Measurements from ENCODE around the gene PRSS12. TPM values are rescaled to one million over a fixed set of nuclear protein-coding genes. Genes with fewer than 3 reads are reported as not detected.

PRSS12 gene
- polyA plus RNA-seq, 3 donors: not detected

- no peak overlapping the region for H3K27ac ChIP-seq (ENCODE audit: low read depth in 1 of 2, low read length in 2 of 2)
- intact Hi-C loops (cut with micrococcal nuclease): loop anchor here in 1 of 2 donors (5.0 kb wide), 1 partner anchor 70 kb away; the partner anchor contains the start of gene PRSS12
- no peaks in the 10 kb centered on the region for H4K20me1 ChIP-seq (ENCODE audit: insufficient read depth, low read length)
- no peaks in the 10 kb centered on the region for H3K9me3 ChIP-seq (replicated peaks in 1 of 2; ENCODE audit: control insufficient read depth in 1 of 2, insufficient read depth in 1 of 2, low read length in 2 of 2)
- peaks cover 0 to 2% (median 2%) of the 10 kb centered on the region in 7 donors for H3K9me3 Mint-ChIP-seq
- H2AFZ ChIP-seq (ENCODE audit: insufficient read depth, low read depth, low read length, poor library complexity, severe bottlenecking): no peak overlapping the region
- TF ChIP-seq, protein P1, sequence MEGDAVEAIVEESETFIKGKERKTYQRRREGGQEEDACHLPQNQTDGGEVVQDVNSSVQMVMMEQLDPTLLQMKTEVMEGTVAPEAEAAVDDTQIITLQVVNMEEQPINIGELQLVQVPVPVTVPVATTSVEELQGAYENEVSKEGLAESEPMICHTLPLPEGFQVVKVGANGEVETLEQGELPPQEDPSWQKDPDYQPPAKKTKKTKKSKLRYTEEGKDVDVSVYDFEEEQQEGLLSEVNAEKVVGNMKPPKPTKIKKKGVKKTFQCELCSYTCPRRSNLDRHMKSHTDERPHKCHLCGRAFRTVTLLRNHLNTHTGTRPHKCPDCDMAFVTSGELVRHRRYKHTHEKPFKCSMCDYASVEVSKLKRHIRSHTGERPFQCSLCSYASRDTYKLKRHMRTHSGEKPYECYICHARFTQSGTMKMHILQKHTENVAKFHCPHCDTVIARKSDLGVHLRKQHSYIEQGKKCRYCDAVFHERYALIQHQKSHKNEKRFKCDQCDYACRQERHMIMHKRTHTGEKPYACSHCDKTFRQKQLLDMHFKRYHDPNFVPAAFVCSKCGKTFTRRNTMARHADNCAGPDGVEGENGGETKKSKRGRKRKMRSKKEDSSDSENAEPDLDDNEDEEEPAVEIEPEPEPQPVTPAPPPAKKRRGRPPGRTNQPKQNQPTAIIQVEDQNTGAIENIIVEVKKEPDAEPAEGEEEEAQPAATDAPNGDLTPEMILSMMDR (IDR thresholded peaks at IDR 0.05): no peak
- no peak for DNase-seq
- peaks cover 16% of the 10 kb centered on the region for H3K79me2 ChIP-seq (ENCODE audit: insufficient read depth, low read length)
- H3K4me1 Mint-ChIP-seq: peaks cover 42% of the 10 kb centered on the region
- no peak overlapping the region for H3K9ac ChIP-seq (ENCODE audit: insufficient read depth, low read length, poor library complexity, severe bottlenecking)
- no CpG with 5 or more reads among the region's 9 CpGs for WGBS (ENCODE audit: insufficient coverage)
- H3K36me3 ChIP-seq (replicated peaks in 1 of 2; ENCODE audit: control insufficient read depth in 1 of 2, insufficient read depth in 2 of 2, low read length in 2 of 2): peaks cover 0 to 3% of the 10 kb centered on the region in 2 donors
- H3K4me3 ChIP-seq (replicated peaks in 1 of 3; ENCODE audit: low read depth in 2 of 3, low read length in 3 of 3): no peak overlapping the region
- peaks cover 28 to 33% of the 10 kb centered on the region in 2 donors for H3K4me1 ChIP-seq (ENCODE audit: control insufficient read depth in 1 of 2, insufficient read depth in 2 of 2, low read length in 2 of 2)
- peaks cover 6 to 7% of the 10 kb centered on the region in 2 donors for H3K36me3 Mint-ChIP-seq
- no peaks in the 10 kb centered on the region for H3K27me3 ChIP-seq (ENCODE audit: control insufficient read depth in 2 of 2, insufficient read depth in 2 of 2, low read length in 2 of 2)
- no peak overlapping the region for H3K4me3 Mint-ChIP-seq
- peaks cover 0 to 1% (median 0%) of the 10 kb centered on the region in 3 donors for H3K27me3 Mint-ChIP-seq (ENCODE audit: low read depth in 3 of 3)
- no peak overlapping the region for H3K4me2 ChIP-seq (replicated peaks; ENCODE audit: extremely low read depth, low read length, poor library complexity, severe bottlenecking)
- peak overlapping the region in 1 of 7 donors; percentile 15 for H3K27ac Mint-ChIP-seq
These were observed 71.0 kb downstream of the PRSS12 start for GRCh38 chr4:118281611-118282442.

GRCh38 chr4:118280501-118281218 lies 72.1 kb downstream of the PRSS12 start:
- H3K4me1 Mint-ChIP-seq: peaks cover 48% of the 10 kb centered on the region
- no peak overlapping the region for H3K4me3 Mint-ChIP-seq
- Histone ChIP-seq H3K4me2 (replicated peaks; ENCODE audit: extremely low read depth, low read length, poor library complexity, severe bottlenecking) (no peak overlapping the region), H2AFZ (ENCODE audit: insufficient read depth, low read depth, low read length, poor library complexity, severe bottlenecking) (no peak overlapping the region), H3K27me3 (ENCODE audit: control insufficient read depth in 2 of 2, insufficient read depth in 2 of 2, low read length in 2 of 2) (no peaks in the 10 kb centered on the region), H3K9me3 (replicated peaks in 1 of 2; ENCODE audit: control insufficient read depth in 1 of 2, insufficient read depth in 1 of 2, low read length in 2 of 2) (no peaks in the 10 kb centered on the region), H3K4me1 (ENCODE audit: control insufficient read depth in 1 of 2, insufficient read depth in 2 of 2, low read length in 2 of 2) (peaks cover 30 to 37% of the 10 kb centered on the region in 2 donors), H3K9ac (ENCODE audit: insufficient read depth, low read length, poor library complexity, severe bottlenecking) (no peak overlapping the region), H3K27ac (ENCODE audit: low read depth in 1 of 2, low read length in 2 of 2) (no peak overlapping the region), H3K36me3 (replicated peaks in 1 of 2; ENCODE audit: control insufficient read depth in 1 of 2, insufficient read depth in 2 of 2, low read length in 2 of 2) (peaks cover 0 to 3% of the 10 kb centered on the region in 2 donors), H3K4me3 (replicated peaks in 1 of 3; ENCODE audit: low read depth in 2 of 3, low read length in 3 of 3) (no peak overlapping the region), H4K20me1 (ENCODE audit: insufficient read depth, low read length) (no peaks in the 10 kb centered on the region), H3K79me2 (ENCODE audit: insufficient read depth, low read length) (peaks cover 16% of the 10 kb centered on the region)
- peaks cover 0 to 5% (median 2%) of the 10 kb centered on the region in 7 donors for H3K9me3 Mint-ChIP-seq
- 7% methylated on average over 2 of the region's 2 CpGs for WGBS (ENCODE audit: insufficient coverage)
- H3K27ac Mint-ChIP-seq: no peak overlapping the region
- intact Hi-C loops (cut with micrococcal nuclease): loop anchor here in 1 of 2 donors (5.0 kb wide), 1 partner anchor 72 kb away; the partner anchor contains the start of gene PRSS12
- peak; percentile 28 to 46 (median 45) for DNase-seq
- H3K27me3 Mint-ChIP-seq (ENCODE audit: low read depth in 3 of 3): no peaks in the 10 kb centered on the region
- TF ChIP-seq, protein P1 (IDR thresholded peaks at IDR 0.05): peak; percentile 45
- H3K36me3 Mint-ChIP-seq: peaks cover 6 to 7% of the 10 kb centered on the region in 2 donors
